ENCODE data around the gene DYRK1A. TPM values are rescaled to one million over a fixed set of nuclear protein-coding genes. Genes with fewer than 3 reads are reported as not detected.
"Not testable (repeated sequence)": the region's sequence is repeated elsewhere in the genome, so short reads cannot be mapped to it uniquely, and the experiment has no call there.

The DYRK1A gene
- 10 to 100 TPM; 73.6 to 74.1 TPM for total RNA-seq

DNA sequence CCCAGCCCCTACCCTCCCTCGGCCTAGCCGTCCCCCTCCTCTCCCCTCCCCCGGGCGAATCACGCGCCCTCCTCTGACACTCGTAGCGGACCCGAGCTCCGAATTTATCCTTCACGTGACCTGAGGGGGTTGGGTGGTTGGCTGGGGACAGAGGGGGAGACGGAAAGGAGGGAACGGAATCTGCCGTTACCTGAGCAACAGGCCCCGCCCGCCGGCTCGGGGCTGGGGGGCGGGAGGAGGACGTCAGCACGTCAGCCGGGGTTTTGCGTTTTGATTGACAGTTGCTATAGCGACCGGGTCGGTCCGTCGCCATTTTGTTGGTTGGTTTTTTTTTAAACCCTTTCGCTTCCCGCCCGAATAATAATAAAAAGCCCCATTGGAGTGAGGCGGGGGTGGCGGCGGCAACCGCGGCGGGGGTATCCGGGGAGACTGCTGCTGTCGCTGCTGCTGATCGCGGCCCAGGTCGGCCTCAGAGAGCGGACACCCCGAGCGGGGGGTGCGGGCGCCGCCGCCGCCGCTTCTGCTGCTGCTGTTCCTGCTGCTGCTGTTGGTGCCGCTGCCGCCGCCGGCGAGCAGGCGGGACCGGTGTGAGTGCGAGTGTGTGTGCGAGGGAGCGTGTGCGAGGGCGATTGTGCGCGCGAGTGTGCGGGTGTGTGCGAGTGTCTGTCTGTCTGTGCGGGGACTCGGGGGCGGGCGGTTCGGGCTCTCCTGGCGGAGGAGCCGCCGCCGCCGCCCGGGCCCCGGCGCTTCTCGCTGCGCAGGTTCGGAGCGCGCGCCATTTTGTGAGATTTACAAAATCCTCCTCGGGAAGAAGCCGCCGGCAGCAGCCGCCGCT, at the start of gene DYRK1A:
TSS of gene DYRK1A (plus strand) at position 292 of the 835 bp plus-strand sequence. CDS start 53,602 bp downstream, outside the sequence.
- H3K27ac Mint-ChIP-seq, result peak within 1 kb of the TSS; percentile 99
- H3K4me1 Mint-ChIP-seq, result peaks cover 44% of the 10 kb centered on the region
- H3K4me3 Mint-ChIP-seq, result peak within 1 kb of the TSS; percentile 96
- CTCF ChIA-PET, result interaction anchor here (2.0 to 2.5 kb wide), 2 partner anchors 100 to 197 kb away, joined by 9 read pairs; partner anchors contain the start of gene VPS26C
- DNase-seq, result peak; percentile 98
- no peaks in the 10 kb centered on the region for H3K27me3 Mint-ChIP-seq
- no peaks in the 10 kb centered on the region for H3K9me3 Mint-ChIP-seq
- peaks cover 13% of the 10 kb centered on the region for H3K36me3 Mint-ChIP-seq (ENCODE audit: low read depth)
- POLR2A ChIA-PET, result interaction anchor here (0.5 to 3.4 kb wide), 21 partner anchors 8 to 1817 kb away, joined by 3 to 48 read pairs (median 5); partner anchors contain the start of genes MORC3, PIGP, PSMG1 and TTC3

DNA sequence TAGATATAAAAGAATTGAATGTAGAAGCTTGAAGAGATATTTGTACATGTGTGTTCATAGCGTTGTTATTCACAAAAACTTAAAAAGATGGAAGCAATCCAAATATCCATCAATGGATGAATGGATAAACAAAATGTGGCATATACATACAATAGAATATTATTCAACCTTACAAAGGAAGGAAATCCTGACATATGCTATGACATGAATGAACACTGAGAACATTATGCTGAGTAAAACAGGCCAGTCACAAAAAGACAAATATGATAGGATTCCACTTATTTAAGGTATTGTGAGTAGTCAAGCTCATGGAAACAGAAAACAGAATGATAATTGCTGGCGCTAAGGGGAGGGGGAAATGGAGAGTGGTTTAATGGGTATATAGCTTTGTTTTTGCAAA, 47.0 kb upstream of the DYRK1A start:
- H3K27ac Mint-ChIP-seq, result no peak overlapping the region
- no peaks in the 10 kb centered on the region for H3K9me3 Mint-ChIP-seq
- no peak for DNase-seq
- no peaks in the 10 kb centered on the region for H3K4me1 Mint-ChIP-seq
- H3K36me3 Mint-ChIP-seq (ENCODE audit: low read depth), result no peaks in the 10 kb centered on the region
- ChIA-PET POLR2A (no interaction called here), CTCF (no interaction called here)
- H3K27me3 Mint-ChIP-seq, result peaks cover 9% of the 10 kb centered on the region
- no peak overlapping the region for H3K4me3 Mint-ChIP-seq

DNA sequence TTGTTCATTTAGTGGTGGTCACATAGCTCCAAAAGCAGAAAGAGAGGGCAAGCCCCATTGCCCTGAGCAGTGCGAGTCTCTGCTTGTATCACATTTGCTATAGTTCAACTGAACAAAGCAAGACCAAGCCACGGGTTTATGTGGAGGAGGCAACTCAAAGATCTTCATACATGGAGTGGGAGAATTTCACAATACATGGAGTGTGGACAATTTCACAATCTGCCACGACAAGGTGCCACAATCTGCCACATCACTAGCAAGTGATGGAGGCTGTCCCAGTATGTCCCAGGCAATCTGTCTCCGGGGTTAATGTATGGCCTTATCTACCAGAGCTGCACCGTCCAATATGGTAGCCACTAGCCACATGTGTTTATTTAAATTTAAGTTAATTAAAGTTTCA, 44.5 kb upstream of the DYRK1A start:
- no peaks in the 10 kb centered on the region for H3K9me3 Mint-ChIP-seq
- no peak overlapping the region for H3K4me3 Mint-ChIP-seq
- no peak overlapping the region for H3K27ac Mint-ChIP-seq
- no peaks in the 10 kb centered on the region for H3K4me1 Mint-ChIP-seq
- ChIA-PET CTCF (no interaction called here), POLR2A (no interaction called here)
- no peaks in the 10 kb centered on the region for H3K36me3 Mint-ChIP-seq (ENCODE audit: low read depth)
- peaks cover 8% of the 10 kb centered on the region for H3K27me3 Mint-ChIP-seq
- no peak for DNase-seq

DNA sequence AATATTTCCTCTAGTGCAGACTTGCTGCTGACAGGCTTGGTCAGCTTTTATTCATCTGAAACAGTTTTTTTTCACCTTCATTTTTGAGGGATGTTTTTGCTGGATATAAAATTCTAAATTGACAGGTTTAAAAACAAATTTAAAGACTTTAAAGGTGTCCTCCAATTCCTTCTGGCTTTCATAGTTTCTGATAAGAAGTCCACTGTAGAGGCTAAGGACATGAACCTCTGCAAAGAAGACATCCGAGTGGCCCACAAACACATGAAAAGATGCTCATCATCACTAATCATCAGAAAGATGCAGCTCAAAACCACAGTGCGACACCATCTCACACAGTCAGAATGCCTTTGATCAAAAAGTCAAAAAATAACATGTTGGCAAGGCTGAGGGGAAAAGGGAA, 42.0 kb upstream of the DYRK1A start:
- Mint-ChIP-seq H3K4me3 (no peak overlapping the region), H3K9me3 (no peaks in the 10 kb centered on the region), H3K36me3 (ENCODE audit: low read depth) (no peaks in the 10 kb centered on the region), H3K27ac (no peak overlapping the region), H3K27me3 (peaks cover 6% of the 10 kb centered on the region), H3K4me1 (no peaks in the 10 kb centered on the region)
- ChIA-PET POLR2A (no interaction called here), CTCF (no interaction called here)
- DNase-seq, result no peak

DNA sequence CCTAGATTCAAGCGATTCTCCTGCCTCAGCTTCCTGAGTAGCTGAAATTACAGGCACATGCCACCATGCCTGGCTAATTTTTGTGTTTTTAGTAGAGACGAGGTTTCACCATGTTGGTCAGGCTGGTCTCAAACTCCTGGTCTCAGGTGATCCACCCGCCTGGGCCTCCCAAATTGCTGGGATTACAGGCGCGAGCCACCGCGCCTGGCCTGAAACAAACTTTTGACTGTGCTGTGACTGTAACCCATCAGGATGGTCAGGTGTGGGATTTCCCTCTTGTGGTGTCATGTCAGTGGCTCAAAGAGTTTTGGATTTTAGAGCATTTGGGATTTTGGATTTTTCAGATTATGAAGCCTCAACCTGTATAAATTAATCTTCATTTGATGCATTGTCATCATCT, 38.4 kb upstream of the DYRK1A start:
- DNase-seq; H3K4me1 Mint-ChIP-seq; POLR2A ChIA-PET; H3K36me3 Mint-ChIP-seq (ENCODE audit: low read depth); H3K9me3 Mint-ChIP-seq; H3K27me3 Mint-ChIP-seq; H3K4me3 Mint-ChIP-seq; CTCF ChIA-PET; H3K27ac Mint-ChIP-seq: not testable (repeated sequence)

DNA sequence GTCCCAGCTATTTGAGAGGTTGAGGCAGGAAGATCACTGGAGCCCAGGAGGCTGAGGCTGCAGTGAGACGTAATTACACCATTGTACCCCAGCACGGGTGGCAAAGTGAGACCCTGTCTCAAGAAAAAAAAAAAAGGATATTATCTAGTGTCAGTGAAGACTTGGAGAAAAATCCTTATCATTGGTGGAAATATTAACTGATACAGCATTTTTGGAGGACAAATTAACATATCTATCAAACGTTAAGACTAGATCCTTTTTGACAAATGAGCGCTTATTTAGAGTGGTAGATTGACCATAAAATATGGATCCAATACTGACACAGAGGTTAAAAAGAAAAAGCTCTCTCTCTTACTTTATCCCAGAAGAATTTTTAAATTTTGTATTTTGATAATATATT, 35.2 kb upstream of the DYRK1A start:
- peaks cover 4% of the 10 kb centered on the region for H3K27me3 Mint-ChIP-seq
- H3K36me3 Mint-ChIP-seq (ENCODE audit: low read depth), result no peaks in the 10 kb centered on the region
- no peak overlapping the region for H3K4me3 Mint-ChIP-seq
- POLR2A ChIA-PET, result no interaction called here
- H3K4me1 Mint-ChIP-seq, result peaks cover 2% of the 10 kb centered on the region
- CTCF ChIA-PET, result interaction anchor here (0.7 to 1.7 kb wide), 2 partner anchors 164 to 1118 kb away, joined by 3 to 5 read pairs; no protein-coding TSS in a partner anchor
- no peaks in the 10 kb centered on the region for H3K9me3 Mint-ChIP-seq
- no peak for DNase-seq
- H3K27ac Mint-ChIP-seq, result no peak overlapping the region

DNA sequence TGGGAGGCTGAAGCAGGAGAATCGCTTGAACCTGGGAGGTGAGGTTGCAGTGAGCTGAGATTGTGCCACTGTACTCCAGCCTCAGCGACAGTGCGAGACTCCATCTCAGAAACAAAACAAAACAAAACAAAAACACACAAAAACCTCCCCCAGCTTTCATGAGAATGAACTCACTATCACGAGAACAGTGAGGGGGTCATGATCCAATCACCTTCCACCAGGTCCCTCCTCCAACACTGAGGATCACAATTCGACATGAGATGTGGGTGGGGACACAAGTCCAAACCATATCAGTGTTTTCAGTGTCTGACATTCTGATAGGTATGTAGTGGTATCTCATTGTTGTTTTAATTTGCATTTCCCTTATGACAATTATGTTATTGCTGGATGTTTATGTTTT, 31.5 kb upstream of the DYRK1A start:
- Mint-ChIP-seq H3K36me3 (ENCODE audit: low read depth) (no peaks in the 10 kb centered on the region), H3K4me1 (peaks cover 2% of the 10 kb centered on the region), H3K27ac (no peak overlapping the region), H3K27me3 (peaks cover 4% of the 10 kb centered on the region), H3K4me3 (no peak overlapping the region), H3K9me3 (no peaks in the 10 kb centered on the region)
- DNase-seq, result no peak
- POLR2A ChIA-PET, result no interaction called here
- CTCF ChIA-PET, result no interaction called here

DNA sequence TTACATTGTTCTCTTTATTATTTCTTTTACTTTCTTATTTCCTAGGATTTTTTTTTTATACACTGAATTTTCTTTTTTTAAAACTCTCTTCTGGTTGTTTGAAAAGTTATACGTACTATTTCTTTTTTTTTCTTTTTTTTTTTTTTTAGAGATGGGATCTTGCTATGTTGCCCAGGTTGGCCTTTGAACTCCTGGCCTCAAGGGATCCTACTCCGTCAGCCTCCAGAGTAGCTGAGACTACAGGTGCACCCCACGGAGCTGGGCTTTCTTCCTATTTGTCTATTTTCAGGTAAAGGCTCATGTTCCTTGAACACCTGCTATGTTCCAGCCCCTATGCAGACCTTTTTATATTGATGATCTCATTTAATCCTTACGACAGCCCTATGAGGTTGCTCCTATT, 29.4 kb upstream of the DYRK1A start:
- no peak for DNase-seq
- H3K9me3 Mint-ChIP-seq, result peaks cover 3% of the 10 kb centered on the region
- peaks cover 4% of the 10 kb centered on the region for H3K27me3 Mint-ChIP-seq
- H3K36me3 Mint-ChIP-seq (ENCODE audit: low read depth), result no peaks in the 10 kb centered on the region
- peaks cover 2% of the 10 kb centered on the region for H3K4me1 Mint-ChIP-seq
- ChIA-PET POLR2A (no interaction called here), CTCF (no interaction called here)
- H3K27ac Mint-ChIP-seq, result no peak overlapping the region
- no peak overlapping the region for H3K4me3 Mint-ChIP-seq

DNA sequence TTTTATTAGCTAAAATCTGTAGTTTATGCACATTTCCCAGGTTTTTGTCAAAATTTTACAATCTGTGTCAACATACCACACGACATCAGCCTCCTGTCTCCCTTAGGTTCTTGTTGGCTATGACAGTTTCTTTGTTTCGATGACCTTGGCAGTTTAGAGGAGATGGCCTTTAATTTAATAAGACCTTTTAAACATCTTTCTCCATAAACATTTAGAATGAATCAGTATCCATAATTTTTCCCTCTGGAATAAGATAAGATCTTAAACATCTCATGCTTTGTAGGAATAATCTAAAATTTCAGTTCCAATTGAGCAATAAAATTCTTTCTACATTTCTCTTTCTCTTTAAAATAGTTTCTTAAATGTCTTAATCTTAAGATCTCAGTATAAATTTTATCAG, 28.7 kb upstream of the DYRK1A start:
- no peak overlapping the region for H3K27ac Mint-ChIP-seq
- no peak overlapping the region for H3K4me3 Mint-ChIP-seq
- POLR2A ChIA-PET, result no interaction called here
- H3K4me1 Mint-ChIP-seq, result peaks cover 2% of the 10 kb centered on the region
- DNase-seq, result no peak
- H3K9me3 Mint-ChIP-seq, result peaks cover 4% of the 10 kb centered on the region
- peaks cover 4% of the 10 kb centered on the region for H3K27me3 Mint-ChIP-seq
- H3K36me3 Mint-ChIP-seq (ENCODE audit: low read depth), result no peaks in the 10 kb centered on the region
- CTCF ChIA-PET, result no interaction called here

DNA sequence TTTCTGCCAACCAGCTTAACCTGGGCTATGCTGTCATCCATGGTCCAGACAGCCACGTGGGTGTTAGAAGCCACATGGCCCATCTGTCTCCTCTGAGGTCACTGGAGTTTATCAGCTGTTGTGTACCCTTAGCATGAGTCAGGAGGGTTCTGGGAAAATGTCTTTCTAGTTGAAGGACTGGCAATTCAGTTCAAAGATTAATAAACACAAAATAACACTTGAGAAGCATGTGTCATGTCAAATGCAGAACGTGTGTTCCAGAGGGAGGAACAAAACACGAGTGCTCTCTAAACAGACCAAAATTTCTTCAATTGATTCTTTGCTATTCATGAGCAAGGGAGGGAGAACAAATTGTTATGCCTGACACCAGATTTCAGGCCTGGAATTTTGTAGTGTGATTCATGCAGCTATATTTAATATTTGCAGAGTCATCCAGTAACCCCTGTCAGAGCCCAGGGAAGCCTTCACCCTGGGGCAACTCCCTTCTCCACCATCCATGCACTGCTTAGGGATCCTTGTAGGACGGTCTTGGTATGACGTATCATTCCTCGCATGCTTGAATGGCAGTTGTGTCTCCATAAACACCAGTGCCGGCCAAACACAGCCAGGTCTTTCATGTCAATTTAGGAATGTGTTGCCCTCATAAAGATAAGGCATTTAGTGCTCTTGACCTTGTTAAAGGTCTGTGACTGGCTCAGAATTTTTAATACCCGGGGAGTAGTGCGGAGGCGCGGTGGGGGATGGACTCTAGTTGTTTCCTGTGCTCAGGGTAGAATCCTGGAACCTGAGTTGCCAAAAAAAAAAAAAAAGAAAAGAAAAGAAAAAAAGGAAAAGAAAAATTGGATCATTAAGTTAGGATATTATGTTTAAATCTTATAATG, 27.7 kb upstream of the DYRK1A start:
- Mint-ChIP-seq H3K4me3 (no peak overlapping the region), H3K27ac (no peak overlapping the region), H3K4me1 (peaks cover 2% of the 10 kb centered on the region), H3K36me3 (ENCODE audit: low read depth) (no peaks in the 10 kb centered on the region), H3K9me3 (peaks cover 4% of the 10 kb centered on the region), H3K27me3 (peaks cover 2% of the 10 kb centered on the region)
- POLR2A ChIA-PET, result no interaction called here
- CTCF ChIA-PET, result no interaction called here
- no peak for DNase-seq

DNA sequence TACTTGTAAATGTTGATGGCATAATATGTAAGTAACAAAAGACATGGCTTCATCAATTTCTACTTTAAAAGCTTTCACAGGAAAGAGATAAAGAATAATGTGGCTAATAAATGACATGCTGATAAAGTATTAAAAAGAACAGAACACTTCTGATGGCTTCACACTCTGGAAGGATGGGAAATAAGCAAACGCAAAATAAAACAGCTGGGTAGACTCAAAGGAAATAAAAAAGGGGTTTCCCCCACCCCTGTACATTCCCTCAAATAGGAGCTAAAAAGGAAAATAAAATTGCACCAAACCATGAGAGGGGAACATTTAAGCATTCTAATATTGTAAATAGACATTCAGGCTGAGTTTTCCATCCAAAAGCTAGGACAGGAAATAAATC, 27.0 kb upstream of the DYRK1A start:
- Mint-ChIP-seq H3K4me1 (peaks cover 2% of the 10 kb centered on the region), H3K27ac (no peak overlapping the region), H3K36me3 (ENCODE audit: low read depth) (no peaks in the 10 kb centered on the region), H3K4me3 (no peak overlapping the region), H3K27me3 (peaks cover under 1% of the 10 kb centered on the region), H3K9me3 (peaks cover 4% of the 10 kb centered on the region)
- CTCF ChIA-PET, result no interaction called here
- POLR2A ChIA-PET, result no interaction called here
- no peak for DNase-seq

DNA sequence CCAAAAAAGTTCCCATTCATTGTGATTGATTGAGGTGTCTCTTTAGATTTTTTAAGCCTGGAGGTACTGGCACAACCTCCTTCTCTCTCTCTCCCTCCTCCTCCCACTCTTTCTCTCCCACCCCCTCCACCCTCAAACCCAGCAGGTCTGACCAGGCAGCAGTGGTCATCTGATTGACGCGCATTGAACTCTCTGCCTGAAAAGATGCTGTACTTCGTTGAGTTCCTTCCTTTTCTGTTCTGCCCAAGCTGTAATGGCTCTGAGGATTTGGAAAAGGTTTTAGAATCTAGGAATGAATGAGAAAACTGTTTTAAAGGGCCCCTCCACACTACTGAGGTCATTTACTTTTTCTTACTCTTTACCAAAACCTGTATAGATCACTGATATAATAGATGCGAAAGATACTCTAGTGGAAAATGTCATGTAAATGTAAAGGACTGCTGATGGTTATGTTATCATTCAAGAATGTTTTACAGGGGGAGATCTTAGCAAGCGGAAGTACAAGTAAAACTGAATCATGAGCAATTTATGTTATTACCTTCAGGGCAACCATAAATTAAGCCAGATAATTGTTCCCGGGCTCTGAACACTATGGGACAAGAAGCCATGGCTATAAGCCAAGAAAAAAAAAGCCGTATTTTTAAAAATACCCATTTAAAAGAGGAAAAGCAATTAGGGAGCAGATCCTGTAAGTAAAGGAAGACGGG, 25.2 kb upstream of the DYRK1A start:
- Mint-ChIP-seq H3K4me3 (no peak overlapping the region), H3K9me3 (peaks cover 4% of the 10 kb centered on the region), H3K4me1 (no peaks in the 10 kb centered on the region), H3K27me3 (no peaks in the 10 kb centered on the region), H3K27ac (no peak overlapping the region), H3K36me3 (ENCODE audit: low read depth) (no peaks in the 10 kb centered on the region)
- ChIA-PET CTCF (no interaction called here), POLR2A (no interaction called here)
- DNase-seq, result no peak

DNA sequence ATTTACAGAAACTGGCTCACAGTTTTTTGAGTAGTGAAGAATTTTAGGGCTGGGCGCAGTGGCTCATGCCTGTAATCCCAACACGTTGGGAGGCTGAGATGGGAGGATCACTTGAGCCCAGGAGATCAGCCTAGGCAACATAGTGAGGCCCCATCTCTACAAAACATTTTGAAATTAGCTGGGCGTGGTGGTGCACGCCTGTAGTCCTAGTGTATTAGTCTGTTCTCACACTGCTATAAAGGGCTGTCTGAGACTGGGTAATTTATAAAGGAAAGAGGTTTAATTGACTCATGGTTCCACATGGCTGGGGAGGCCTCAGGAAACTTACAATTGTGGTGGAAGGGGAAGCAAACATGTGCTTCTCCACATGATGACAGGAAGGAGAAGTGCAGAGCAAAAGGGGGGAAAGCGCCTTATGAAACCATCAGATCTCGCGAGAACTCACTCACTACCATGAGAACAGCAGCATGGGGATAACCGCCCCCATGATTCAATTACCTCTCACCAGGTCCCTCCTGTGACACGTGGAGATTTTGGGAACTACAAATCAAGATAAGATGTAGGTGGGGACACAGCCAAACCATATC, 24.4 kb upstream of the DYRK1A start:
- POLR2A ChIA-PET, result no interaction called here
- peaks cover 3% of the 10 kb centered on the region for H3K27me3 Mint-ChIP-seq
- no peak for DNase-seq
- no peaks in the 10 kb centered on the region for H3K4me1 Mint-ChIP-seq
- no peak overlapping the region for H3K4me3 Mint-ChIP-seq
- no peak overlapping the region for H3K27ac Mint-ChIP-seq
- H3K9me3 Mint-ChIP-seq, result peaks cover 4% of the 10 kb centered on the region
- CTCF ChIA-PET, result no interaction called here
- H3K36me3 Mint-ChIP-seq (ENCODE audit: low read depth), result no peaks in the 10 kb centered on the region
